CD4-positive, alpha-beta T cell treated with Interleukin-10 for 1 hour (primary cell): ENCODE results near the gene UGT1A9.
"Not testable (repeated sequence)": the region's sequence is repeated elsewhere in the genome, so short reads cannot be mapped to it uniquely, and the experiment has no call there.

Experiments used
- DNase-seq: peaks from one replicate; pipeline ENCODE4 v3.0.0-alpha.2; 2020

The UGT1A9 gene

GRCh38 chr2:233671290-233672161, at the start of gene UGT1A9:
UGT1A9 (plus strand) TSS chr2:233671898; CDS start chr2:233671935, 37 bp downstream.
- no peak for DNase-seq

- no peak for DNase-seq
Measured at GRCh38 chr2:233627331-233628025, 44.2 kb upstream of the UGT1A9 start.

- not testable (repeated sequence) for DNase-seq
Measured at GRCh38 chr2:233636306-233636705, 35.4 kb upstream of the UGT1A9 start, which contains the start of gene UGT1A10. UGT1A10 (plus strand) TSS chr2:233636448; CDS start chr2:233636523, 75 bp downstream.

- no peak for DNase-seq
Measured at GRCh38 chr2:233638836-233639235, 32.9 kb upstream of the UGT1A9 start.

GRCh38 chr2:233639860-233640259, 31.8 kb upstream of the UGT1A9 start:
- no peak for DNase-seq

- DNase-seq: no peak
Measured at GRCh38 chr2:233643128-233643527, 28.6 kb upstream of the UGT1A9 start.

- DNase-seq: not testable (repeated sequence)
Measured at GRCh38 chr2:233646033-233646432, 25.7 kb upstream of the UGT1A9 start.

- DNase-seq: no peak
Measured at GRCh38 chr2:233650981-233651380, 20.7 kb upstream of the UGT1A9 start.

- no peak for DNase-seq
Measured at GRCh38 chr2:233651430-233651829, 20.3 kb upstream of the UGT1A9 start.

- DNase-seq: no peak
Measured at GRCh38 chr2:233654501-233654900, 17.2 kb upstream of the UGT1A9 start.

- DNase-seq: no peak
Measured at GRCh38 chr2:233655043-233655442, 16.7 kb upstream of the UGT1A9 start.

GRCh38 chr2:233655943-233656342, 15.8 kb upstream of the UGT1A9 start:
- not testable (repeated sequence) for DNase-seq

GRCh38 chr2:233656443-233656842, 15.3 kb upstream of the UGT1A9 start:
- no peak for DNase-seq

- DNase-seq: no peak
Measured at GRCh38 chr2:233658610-233659009, 13.1 kb upstream of the UGT1A9 start.

- no peak for DNase-seq
Measured at GRCh38 chr2:233663911-233664310, 7.8 kb upstream of the UGT1A9 start.

- no peak for DNase-seq
Measured at GRCh38 chr2:233668605-233669260, 3.0 kb upstream of the UGT1A9 start.

GRCh38 chr2:233672886-233673285, 1.2 kb downstream of the UGT1A9 start:
- DNase-seq: no peak

GRCh38 chr2:233673896-233674295, 2.2 kb downstream of the UGT1A9 start:
- no peak for DNase-seq

- no peak for DNase-seq
Measured at GRCh38 chr2:233674314-233674713, 2.6 kb downstream of the UGT1A9 start.

GRCh38 chr2:233674995-233675394, 3.3 kb downstream of the UGT1A9 start:
- no peak for DNase-seq

- no peak for DNase-seq
Measured at GRCh38 chr2:233676046-233676445, 4.3 kb downstream of the UGT1A9 start.

GRCh38 chr2:233679196-233679595, 7.5 kb downstream of the UGT1A9 start:
- no peak for DNase-seq

GRCh38 chr2:233680361-233681045, 8.8 kb downstream of the UGT1A9 start:
- no peak for DNase-seq
